GM23338 (cell line): ENCODE results near the gene EDEM2. TPM values are rescaled to one million over a fixed set of nuclear protein-coding genes. Genes with fewer than 3 reads are reported as not detected.
A peak's percentile ranks its signal among the peaks of the same experiment; 100 is the strongest.
"Not testable (repeated sequence)": the region's sequence is repeated elsewhere in the genome, so short reads cannot be mapped to it uniquely, and the experiment has no call there.

ENCODE experiments used
- ATAC-seq: fragments of 200-7000 bp; cut with Tn5 transposase; 3 replicates; pipeline ENCODE4 v1.9.1; 2020
- DNase-seq: peaks from one replicate; pipeline ENCODE4 v3.0.0-alpha.2; 2015; ENCODE audit warnings: low spot score
- H2AFZ ChIP-seq: fragments of 200-600 bp; sonication (generic); 2 replicates; pipeline ENCODE4 v1.8.0; 2016; ENCODE audit warnings: antibody characterized with exemption, mild to moderate bottlenecking, moderate library complexity
- H3F3A ChIP-seq: fragments of 200-600 bp; sonication (generic); replicated peaks from 2 replicates; pipeline ENCODE4 v1.8.0; 2017; ENCODE audit warnings: antibody characterized with exemption, mixed run types, low read depth
- H3K27ac ChIP-seq: fragments of 200-600 bp; sonication (generic); 2 replicates; pipeline ENCODE4 v1.6.1; 2016; ENCODE audit warnings: low read depth
- H3K27me3 ChIP-seq: fragments of 200-600 bp; sonication (generic); 2 replicates; pipeline ENCODE4 v1.8.0; 2016; ENCODE audit warnings: mild to moderate bottlenecking, mixed run types, moderate library complexity; ENCODE audit not compliant: insufficient read depth
- H3K36me3 ChIP-seq: fragments of 200-600 bp; sonication (generic); 2 replicates; pipeline ENCODE4 v1.8.0; 2016; ENCODE audit warnings: mild to moderate bottlenecking; ENCODE audit not compliant: insufficient read depth
- H3K4me1 ChIP-seq: fragments of 200-600 bp; sonication (generic); 2 replicates; pipeline ENCODE4 v1.8.0; 2016; ENCODE audit warnings: mild to moderate bottlenecking, moderate library complexity; ENCODE audit not compliant: insufficient read depth
- H3K4me2 ChIP-seq: fragments of 200-600 bp; sonication (generic); 2 replicates; pipeline ENCODE4 v1.7.1; 2017; ENCODE audit warnings: mixed run types
- H3K4me3 ChIP-seq: fragments of 200-600 bp; sonication (generic); 2 replicates; pipeline ENCODE4 v1.6.1; 2016; ENCODE audit warnings: mixed run types
- H3K79me2 ChIP-seq: fragments of 200-600 bp; sonication (generic); replicated peaks from 2 replicates; pipeline ENCODE4 v1.8.0; 2017; ENCODE audit warnings: mild to moderate bottlenecking; ENCODE audit not compliant: insufficient read depth
- H3K9me2 ChIP-seq: fragments of 200-600 bp; sonication (generic); 2 replicates; pipeline ENCODE4 v1.8.0; 2017; ENCODE audit not compliant: insufficient read depth
- H4K20me1 ChIP-seq: fragments of 200-600 bp; sonication (generic); replicated peaks from 2 replicates; pipeline ENCODE4 v1.8.0; 2017; ENCODE audit warnings: mild to moderate bottlenecking; ENCODE audit not compliant: insufficient read depth
- H3K27ac Mint-ChIP-seq: 2 replicates; pipeline ENCODE4 v1.8.0; 2020; ENCODE audit warnings: inconsistent platforms, mild to moderate bottlenecking, moderate library complexity, mixed read lengths
- H3K27me3 Mint-ChIP-seq: 3 replicates; pipeline ENCODE4 v1.8.0; 2022; ENCODE audit warnings: low read depth, mild to moderate bottlenecking, moderate library complexity, mixed read lengths, inconsistent platforms; ENCODE audit not compliant: insufficient read depth, poor library complexity
- H3K36me3 Mint-ChIP-seq: 3 replicates; pipeline ENCODE4 v1.8.0; 2021; ENCODE audit warnings: low read depth, mild to moderate bottlenecking, inconsistent platforms, moderate library complexity, mixed read lengths
- H3K4me1 Mint-ChIP-seq: 3 replicates; pipeline ENCODE4 v1.8.0; 2020; ENCODE audit warnings: mild to moderate bottlenecking, inconsistent platforms, mixed read lengths
- H3K4me3 Mint-ChIP-seq: 3 replicates; pipeline ENCODE4 v1.8.0; 2021; ENCODE audit warnings: moderate library complexity, mild to moderate bottlenecking, inconsistent platforms, mixed read lengths
- H3K9me3 Mint-ChIP-seq: 3 replicates; pipeline ENCODE4 v1.8.0; 2020; ENCODE audit warnings: moderate library complexity, mild to moderate bottlenecking, inconsistent platforms, mixed read lengths
- CREB1 ChIP-seq: fragments of 250-450 bp; sonication (Bioruptor Pico); IDR thresholded peaks from 2 replicates; pipeline ENCODE4 v1.5.0; 2020; ENCODE audit warnings: low read depth, mild to moderate bottlenecking, moderate library complexity
- ETS1 ChIP-seq: IDR thresholded peaks from 2 replicates; pipeline ENCODE4 v1.6.1; 2016; ENCODE audit warnings: antibody characterized with exemption
- EZH2 ChIP-seq: fragments of 200-600 bp; sonication (generic); IDR thresholded peaks from one replicate; pipeline ENCODE4 v1.8.0; 2017; ENCODE audit warnings: antibody characterized with exemption, mild to moderate bottlenecking, low read depth; ENCODE audit not compliant: unreplicated experiment
- EZH2phosphoT487 ChIP-seq: fragments of 200-600 bp; sonication (generic); IDR thresholded peaks from one replicate; pipeline ENCODE4 v1.8.1; 2018; ENCODE audit warnings: antibody characterized with exemption; ENCODE audit not compliant: unreplicated experiment
- NANOG ChIP-seq: IDR thresholded peaks from 2 replicates; pipeline ENCODE4 v1.6.1; 2016; ENCODE audit warnings: antibody characterized with exemption, borderline replicate concordance
- STAT1 ChIP-seq: IDR thresholded peaks from one replicate; pipeline ENCODE4 v1.6.1; 2016; ENCODE audit warnings: antibody characterized with exemption; ENCODE audit not compliant: unreplicated experiment
- ZNF331 ChIP-seq: fragments of 250-450 bp; sonication (Bioruptor Pico); IDR thresholded peaks from 2 replicates; pipeline ENCODE4 v1.5.0; 2020; ENCODE audit warnings: low read depth, mild to moderate bottlenecking, moderate library complexity
- ZNF462 ChIP-seq: fragments of 250-450 bp; sonication (Bioruptor Pico); IDR thresholded peaks from 2 replicates; pipeline ENCODE4 v1.5.0; 2020; ENCODE audit warnings: mild to moderate bottlenecking, moderate library complexity
- polyA plus RNA-seq: library from polyadenylated mRNA; unstranded; fragments of >200 nt; fragmentation: Nextera tagmentation; extraction: Ambion mirVana; gene quantifications from 2 replicates; pipeline ENCODE4 v1.2.1, GENCODE V29; 2016
- total RNA-seq: library from RNA; depleted of rRNA; stranded (reverse); fragments of >200 nt; shearing (Covaris generic); gene quantifications from 2 replicates; pipeline ENCODE4 v1.2.3, GENCODE V29; 2014

The EDEM2 gene
- total and polyA plus RNA-seq, 2 experiments from 2014 or later = 13.9 to 25.3 TPM

DNA sequence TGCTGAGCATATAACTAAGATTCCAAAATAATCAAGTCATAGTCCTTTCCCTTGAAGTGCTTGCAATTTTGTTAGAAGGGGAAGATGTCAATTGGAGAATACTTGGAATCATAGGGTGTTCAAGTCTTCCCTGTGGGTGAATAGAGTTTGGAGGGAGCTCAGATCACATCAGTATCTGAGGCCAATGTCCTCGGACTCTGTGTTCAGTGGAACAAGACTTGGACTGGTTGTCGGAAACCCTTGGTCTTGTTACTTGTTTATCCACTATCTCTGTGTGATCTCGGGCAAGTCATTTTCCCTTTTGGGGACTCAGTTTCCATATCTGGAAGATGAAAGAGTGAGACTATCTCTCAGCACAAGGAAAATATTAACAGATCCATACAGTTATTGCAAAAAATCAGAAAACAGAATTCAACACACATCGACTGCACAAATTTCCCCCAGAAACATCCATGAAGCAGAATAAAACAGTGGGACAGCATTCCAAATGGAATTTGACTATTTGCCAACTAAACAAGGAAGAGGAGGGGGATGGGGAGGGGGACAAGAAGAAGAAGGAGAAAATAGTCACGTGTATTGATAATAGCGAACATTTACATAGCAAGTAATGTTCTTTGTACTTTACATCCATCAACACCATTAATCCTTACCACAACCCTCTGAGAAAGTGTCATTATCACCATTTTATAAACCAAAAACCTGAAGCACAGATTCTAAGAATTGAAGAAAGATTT lies 3.9 kb upstream of the EDEM2 start:
- peaks cover 13% of the 10 kb centered on the region for H3F3A ChIP-seq
- no peak for DNase-seq
- no peak overlapping the region for H3K27ac Mint-ChIP-seq
- H3K27ac ChIP-seq = no peak overlapping the region
- TF ChIP-seq ZNF331 (CRISPR knock-in tag) = no peak
- peaks cover 9% of the 10 kb centered on the region for H3K27me3 Mint-ChIP-seq
- no peaks in the 10 kb centered on the region for H3K27me3 ChIP-seq
- no peaks in the 10 kb centered on the region for H4K20me1 ChIP-seq
- peaks cover 8% of the 10 kb centered on the region; the same call in 2 of the 3 replicates for H3K9me3 Mint-ChIP-seq
- H3K36me3 ChIP-seq = no peaks in the 10 kb centered on the region
- H3K4me3 Mint-ChIP-seq = no peak overlapping the region
- H3K4me1 ChIP-seq = peaks cover 10% of the 10 kb centered on the region
- no peaks in the 10 kb centered on the region; the same call in 2 of the 3 replicates for H3K36me3 Mint-ChIP-seq
- peaks cover 13% of the 10 kb centered on the region; the same call in 2 of the 3 replicates for H3K4me1 Mint-ChIP-seq
- no peaks in the 10 kb centered on the region for H3K79me2 ChIP-seq
- H3K9me2 ChIP-seq = no peaks in the 10 kb centered on the region
- no peak overlapping the region for H3K4me3 ChIP-seq
- ATAC-seq = no peak
- H3K4me2 ChIP-seq = no peak overlapping the region
- H2AFZ ChIP-seq = no peak overlapping the region

DNA sequence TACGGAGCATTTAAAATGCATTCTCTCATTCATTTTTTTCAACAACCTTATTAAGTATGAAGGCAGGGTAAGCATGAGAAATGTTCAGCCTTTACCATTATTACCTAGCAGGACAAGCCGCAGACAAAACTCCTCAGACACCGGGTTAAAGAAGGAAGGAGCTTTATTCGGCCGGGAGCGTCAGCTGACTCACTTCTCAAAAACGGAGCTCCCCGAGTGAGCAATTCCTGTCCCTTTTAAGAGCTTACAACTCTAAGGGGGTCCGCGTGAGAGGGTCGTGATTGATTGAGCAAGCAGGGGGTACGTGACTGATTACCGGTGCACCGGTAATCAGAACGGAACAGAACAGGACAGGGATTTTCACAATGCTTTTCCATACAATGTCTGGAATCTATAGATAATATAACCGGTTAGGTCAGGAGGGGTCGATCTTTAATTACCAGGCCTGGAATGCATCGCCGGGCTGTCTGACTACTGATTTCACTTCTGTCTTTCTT lies 487 bp upstream of the EDEM2 start:
- not testable (repeated sequence) for H4K20me1 ChIP-seq, H3K36me3 ChIP-seq, H3K79me2 ChIP-seq, H3K27me3 ChIP-seq, H3K27me3 Mint-ChIP-seq, H3K9me3 Mint-ChIP-seq, H3K9me2 ChIP-seq, H3K36me3 Mint-ChIP-seq
- DNase-seq (peak; percentile 24), ATAC-seq (peak; percentile 3)
- Histone ChIP-seq H2AFZ (peak overlapping the region; percentile 57), H3F3A (peaks cover 13% of the 10 kb centered on the region), H3K27ac (peak overlapping the region; percentile 65; the same call in 1 of the 2 replicates), H3K4me1 (peaks cover 13% of the 10 kb centered on the region), H3K4me2 (peak overlapping the region; percentile 77), H3K4me3 (peak overlapping the region; percentile 95)
- Mint-ChIP-seq H3K27ac (peak overlapping the region; percentile 92), H3K4me1 (peaks cover 16% of the 10 kb centered on the region), H3K4me3 (peak overlapping the region; percentile 92)

GRCh38 chr20:35146299-35146919 lies 727 bp downstream of the EDEM2 start:
- Mint-ChIP-seq H3K27me3 (peaks cover 9% of the 10 kb centered on the region), H3K4me3 (peak overlapping the region; percentile 92), H3K27ac (peak overlapping the region; percentile 92), H3K36me3 (peaks cover 6% of the 10 kb centered on the region; the same call in 1 of the 3 replicates), H3K4me1 (peaks cover 16% of the 10 kb centered on the region), H3K9me3 (no peaks in the 10 kb centered on the region)
- Histone ChIP-seq H4K20me1 (no peaks in the 10 kb centered on the region; the same call in 1 of the 2 replicates), H3K4me3 (peak overlapping the region; percentile 95), H3K79me2 (no peaks in the 10 kb centered on the region), H3F3A (peaks cover 13% of the 10 kb centered on the region), H3K9me2 (no peaks in the 10 kb centered on the region), H3K27ac (peak overlapping the region; percentile 85), H2AFZ (peak overlapping the region; percentile 89), H3K4me2 (peak overlapping the region; percentile 77), H3K4me1 (peaks cover 13% of the 10 kb centered on the region), H3K27me3 (no peaks in the 10 kb centered on the region), H3K36me3 (peaks cover 11% of the 10 kb centered on the region; the same call in 1 of the 2 replicates)
- DNase-seq (peak; percentile 75), ATAC-seq (peak; percentile 52)
- no peak for TF ChIP-seq ETS1
- TF ChIP-seq EZH2 = no peak
- no peak for TF ChIP-seq STAT1
- no peak for TF ChIP-seq CREB1
- no peak for TF ChIP-seq ZNF462 (CRISPR knock-in tag)
- TF ChIP-seq EZH2phosphoT487 = no peak
- TF ChIP-seq NANOG = no peak
